Type B pancreatic cell (in vitro differentiated cells): ENCODE data around the gene TPMT. TPM values are rescaled to one million over a fixed set of nuclear protein-coding genes. Genes with fewer than 3 reads are reported as not detected.

Source experiments
- DNase-seq: peaks from one replicate; pipeline ENCODE4 v3.0.0; 2021; ENCODE audit warnings: mixed read lengths; ENCODE audit not compliant: unreplicated experiment; ENCODE audit errors: extremely low spot score
- H3K27ac Mint-ChIP-seq: 2 replicates; pipeline ENCODE4 v1.8.0; 2021; ENCODE audit warnings: mild to moderate bottlenecking, mixed read lengths
- H3K27me3 Mint-ChIP-seq: 2 replicates; pipeline ENCODE4 v1.8.0; 2021; ENCODE audit warnings: mixed read lengths
- H3K36me3 Mint-ChIP-seq: 2 replicates; pipeline ENCODE4 v1.8.0; 2021; ENCODE audit warnings: mixed read lengths
- H3K4me1 Mint-ChIP-seq: one replicate; pipeline ENCODE4 v1.8.0; 2021; ENCODE audit warnings: mixed read lengths; ENCODE audit not compliant: unreplicated experiment
- H3K4me3 Mint-ChIP-seq: 2 replicates; pipeline ENCODE4 v1.8.0; 2021; ENCODE audit warnings: mild to moderate bottlenecking, mixed read lengths
- H3K9me3 Mint-ChIP-seq: 2 replicates; pipeline ENCODE4 v1.8.0; 2021; ENCODE audit warnings: mixed read lengths
- total RNA-seq: library from RNA; stranded (reverse); gene quantifications from 2 replicates; pipeline ENCODE4 v1.2.1, GENCODE V29; 2021; ENCODE audit warnings: low replicate concordance
- TF ChIP-seq, protein P1 (sequence below): fragments of 200-600 bp; sonication (generic); conservative IDR thresholded peaks from 2 replicates; pipeline ENCODE4 v1.5.0; 2021; ENCODE audit warnings: antibody characterized with exemption, mild to moderate bottlenecking

The TPMT gene
- total RNA-seq, 1 donor from 2014 or later: 12.8 TPM

DNA sequence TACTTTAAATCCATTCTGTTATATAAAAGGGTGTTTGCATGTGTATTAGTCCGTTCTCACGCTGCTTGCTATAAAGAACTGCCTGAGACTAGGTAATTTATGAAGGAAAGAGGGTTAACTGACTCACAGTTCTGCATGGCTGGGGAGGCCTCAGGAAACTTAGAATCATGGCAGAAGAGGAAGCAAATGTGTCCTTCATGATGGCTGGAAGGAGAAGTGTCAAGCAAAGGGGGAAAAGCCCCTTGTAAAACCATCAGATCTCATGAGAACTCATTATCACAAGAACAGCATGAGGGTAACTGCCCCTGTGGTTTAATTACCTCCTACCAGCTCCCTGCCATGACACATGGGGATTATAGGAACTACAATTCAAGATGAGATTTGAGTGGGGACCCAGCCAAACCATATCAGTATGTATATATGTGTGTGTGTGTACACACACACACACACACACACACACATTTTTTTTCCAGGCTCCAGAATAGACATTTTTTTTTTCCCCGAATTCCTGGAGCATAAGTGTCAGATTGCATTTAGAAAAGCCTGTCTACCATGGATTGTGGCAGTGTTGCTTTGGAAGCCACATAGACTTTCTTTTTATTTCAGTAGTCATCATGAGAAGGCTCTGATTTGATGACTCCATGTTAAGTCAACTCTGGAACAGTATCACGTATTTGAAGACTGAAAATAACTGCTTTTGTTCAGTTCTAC is 31.8 kb upstream of the TPMT start:
- H3K9me3 Mint-ChIP-seq: no peaks in the 10 kb centered on the region

GRCh38 chr6:18186033-18186432 is 31.2 kb upstream of the TPMT start:
- peak overlapping the region; percentile 77 for H3K27ac Mint-ChIP-seq
- H3K36me3 Mint-ChIP-seq: peaks cover 17% of the 10 kb centered on the region
- TF ChIP-seq, protein P1, sequence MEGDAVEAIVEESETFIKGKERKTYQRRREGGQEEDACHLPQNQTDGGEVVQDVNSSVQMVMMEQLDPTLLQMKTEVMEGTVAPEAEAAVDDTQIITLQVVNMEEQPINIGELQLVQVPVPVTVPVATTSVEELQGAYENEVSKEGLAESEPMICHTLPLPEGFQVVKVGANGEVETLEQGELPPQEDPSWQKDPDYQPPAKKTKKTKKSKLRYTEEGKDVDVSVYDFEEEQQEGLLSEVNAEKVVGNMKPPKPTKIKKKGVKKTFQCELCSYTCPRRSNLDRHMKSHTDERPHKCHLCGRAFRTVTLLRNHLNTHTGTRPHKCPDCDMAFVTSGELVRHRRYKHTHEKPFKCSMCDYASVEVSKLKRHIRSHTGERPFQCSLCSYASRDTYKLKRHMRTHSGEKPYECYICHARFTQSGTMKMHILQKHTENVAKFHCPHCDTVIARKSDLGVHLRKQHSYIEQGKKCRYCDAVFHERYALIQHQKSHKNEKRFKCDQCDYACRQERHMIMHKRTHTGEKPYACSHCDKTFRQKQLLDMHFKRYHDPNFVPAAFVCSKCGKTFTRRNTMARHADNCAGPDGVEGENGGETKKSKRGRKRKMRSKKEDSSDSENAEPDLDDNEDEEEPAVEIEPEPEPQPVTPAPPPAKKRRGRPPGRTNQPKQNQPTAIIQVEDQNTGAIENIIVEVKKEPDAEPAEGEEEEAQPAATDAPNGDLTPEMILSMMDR: no peak
- H3K27me3 Mint-ChIP-seq: no peaks in the 10 kb centered on the region
- H3K4me1 Mint-ChIP-seq: peaks cover 19% of the 10 kb centered on the region
- H3K4me3 Mint-ChIP-seq: peak overlapping the region; percentile 25
- H3K9me3 Mint-ChIP-seq: no peaks in the 10 kb centered on the region
- no peak for DNase-seq

More for the DNA sequence above, 31.8 kb upstream of the TPMT start:
- Mint-ChIP-seq H3K4me3 (no peak overlapping the region), H3K4me1 (peaks cover 19% of the 10 kb centered on the region), H3K27me3 (no peaks in the 10 kb centered on the region), H3K36me3 (peaks cover 17% of the 10 kb centered on the region), H3K27ac (peak overlapping the region; percentile 77)
- TF ChIP-seq, protein P1: no peak
- DNase-seq: no peak

DNA sequence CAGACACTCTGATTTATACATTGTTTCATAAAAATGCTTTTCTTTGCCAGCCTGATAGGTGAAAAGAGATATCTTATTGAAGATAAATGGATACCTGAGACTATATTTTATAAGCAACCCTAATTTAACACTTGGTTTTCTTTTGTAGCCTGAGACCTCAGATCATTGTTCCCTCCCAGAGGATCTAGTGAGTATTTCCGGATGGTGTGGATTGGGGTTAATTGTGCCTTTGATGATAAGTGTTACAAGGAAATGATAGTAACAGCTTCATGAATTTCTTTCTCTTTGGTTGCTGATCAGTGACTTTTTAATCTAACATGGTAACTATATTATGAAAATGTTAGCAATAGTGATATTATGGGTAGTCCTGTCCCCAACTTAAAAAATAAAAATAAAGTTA is 30.7 kb upstream of the TPMT start:
- TF ChIP-seq, protein P1: no peak
- Mint-ChIP-seq H3K27ac (peak overlapping the region; percentile 77), H3K9me3 (no peaks in the 10 kb centered on the region), H3K4me1 (peaks cover 19% of the 10 kb centered on the region), H3K4me3 (no peak overlapping the region), H3K36me3 (peaks cover 19% of the 10 kb centered on the region), H3K27me3 (no peaks in the 10 kb centered on the region)
- DNase-seq: no peak

- H3K27ac Mint-ChIP-seq: no peak overlapping the region
- no peak for DNase-seq
Observed at GRCh38 chr6:18183766-18184165, 28.9 kb upstream of the TPMT start.

GRCh38 chr6:18182568-18182967 is 27.7 kb upstream of the TPMT start:
- peaks cover 19% of the 10 kb centered on the region for H3K4me1 Mint-ChIP-seq
- H3K27me3 Mint-ChIP-seq: no peaks in the 10 kb centered on the region
- TF ChIP-seq, protein P1: no peak
- H3K36me3 Mint-ChIP-seq: peaks cover 32% of the 10 kb centered on the region
- H3K4me3 Mint-ChIP-seq: no peak overlapping the region
- H3K9me3 Mint-ChIP-seq: peaks cover 4% of the 10 kb centered on the region
- no peak for DNase-seq
- H3K27ac Mint-ChIP-seq: no peak overlapping the region

More at GRCh38 chr6:18183766-18184165, 28.9 kb upstream of the TPMT start:
- Mint-ChIP-seq H3K4me3 (no peak overlapping the region), H3K9me3 (peaks cover 4% of the 10 kb centered on the region), H3K36me3 (peaks cover 29% of the 10 kb centered on the region), H3K27me3 (no peaks in the 10 kb centered on the region), H3K4me1 (peaks cover 19% of the 10 kb centered on the region)
- TF ChIP-seq, protein P1: no peak
